Measurements from ENCODE around the gene MEGF6. TPM values are rescaled to one million over a fixed set of nuclear protein-coding genes. Genes with fewer than 3 reads are reported as not detected.

MEGF6 gene
- total RNA-seq, 1 donor from 2014 or later: 57.1 TPM

GRCh38 chr1:3443807-3444206, 167.5 kb downstream of the MEGF6 start:
- Histone ChIP-seq H3K36me3 (no peaks in the 10 kb centered on the region), H3K9me3 (peaks cover 9% of the 10 kb centered on the region), H3K27me3 (ENCODE audit: low read depth) (peaks cover 27% of the 10 kb centered on the region), H3K27ac (no peak overlapping the region), H3K4me1 (no peaks in the 10 kb centered on the region), H3K4me3 (no peak overlapping the region)
- no peak for TF ChIP-seq CTCF (IDR thresholded peaks at IDR 0.05)
- DNase-seq (no peak), ATAC-seq (no peak)
- intact Hi-C loops (cut with DNase I): no loop called here

- ATAC-seq (no peak), DNase-seq (no peak)
- H3K27ac ChIP-seq: no peak overlapping the region
- H3K9me3 ChIP-seq: peaks cover 9% of the 10 kb centered on the region
- H3K27me3 ChIP-seq (ENCODE audit: low read depth): peaks cover 32% of the 10 kb centered on the region
- no peak for TF ChIP-seq CTCF (IDR thresholded peaks at IDR 0.05)
- H3K4me3 ChIP-seq: no peak overlapping the region
- no peaks in the 10 kb centered on the region for H3K36me3 ChIP-seq
- no peaks in the 10 kb centered on the region for H3K4me1 ChIP-seq
- intact Hi-C loops (cut with DNase I): no loop called here
Measured at GRCh38 chr1:3442901-3443300, 168.4 kb downstream of the MEGF6 start.

GRCh38 chr1:3442331-3442730, 169.0 kb downstream of the MEGF6 start:
- DNase-seq (no peak), ATAC-seq (no peak)
- intact Hi-C loops (cut with DNase I): no loop called here
- Histone ChIP-seq H3K36me3 (no peaks in the 10 kb centered on the region), H3K4me1 (no peaks in the 10 kb centered on the region), H3K27ac (no peak overlapping the region), H3K9me3 (peaks cover 9% of the 10 kb centered on the region), H3K27me3 (ENCODE audit: low read depth) (peaks cover 32% of the 10 kb centered on the region), H3K4me3 (no peak overlapping the region)
- TF ChIP-seq CTCF (IDR thresholded peaks at IDR 0.05): no peak

- TF ChIP-seq CTCF (IDR thresholded peaks at IDR 0.05): no peak
- ATAC-seq: no peak
- DNase-seq: no peak
- Histone ChIP-seq H3K27me3 (ENCODE audit: low read depth) (peaks cover 32% of the 10 kb centered on the region), H3K4me1 (no peaks in the 10 kb centered on the region), H3K9me3 (peaks cover 9% of the 10 kb centered on the region), H3K4me3 (no peak overlapping the region), H3K36me3 (no peaks in the 10 kb centered on the region), H3K27ac (no peak overlapping the region)
- intact Hi-C loops (cut with DNase I): no loop called here
Measured at GRCh38 chr1:3441880-3442279, 169.4 kb downstream of the MEGF6 start.

- no peak for TF ChIP-seq CTCF (IDR thresholded peaks at IDR 0.05)
- Histone ChIP-seq H3K27me3 (ENCODE audit: low read depth) (peaks cover 32% of the 10 kb centered on the region), H3K4me3 (no peak overlapping the region), H3K9me3 (peaks cover 9% of the 10 kb centered on the region), H3K36me3 (no peaks in the 10 kb centered on the region), H3K27ac (no peak overlapping the region), H3K4me1 (no peaks in the 10 kb centered on the region)
- no peak for ATAC-seq
- no peak for DNase-seq
- intact Hi-C loops (cut with DNase I): no loop called here
Measured at GRCh38 chr1:3441410-3441847, 169.9 kb downstream of the MEGF6 start.

All from lower lobe of right lung (tissue), 2 donors.